Endothelial cell of coronary artery (primary cell): ENCODE measurements around the gene PEX1. TPM values are rescaled to one million over a fixed set of nuclear protein-coding genes. Genes with fewer than 3 reads are reported as not detected.

Source experiments
- total RNA-seq: library from RNA; depleted of rRNA; stranded (reverse); fragments of >200 nt; gene quantifications from 2 replicates; pipeline ENCODE4 v1.2.3, GENCODE V29; 2014

PEX1 gene
- total RNA-seq, result 11.0 and 11.1 TPM in 2 replicates

GRCh38 chr7:92528188-92528957 lies at the start of gene PEX1, which contains the start of gene RBM48:
Gene PEX1 (minus strand): TSS chr7:92528520. CDS start chr7:92528435, 85 bp downstream.
Gene RBM48 (plus strand): TSS chr7:92528795. CDS start chr7:92528814, 19 bp downstream.

GRCh38 chr7:92477681-92478080 lies 50.6 kb downstream of the PEX1 start, which contains the start of gene ERVW-1:
Gene ERVW-1 (minus strand): TSS chr7:92477946. CDS start chr7:92470381, 7,565 bp downstream.

GRCh38 chr7:92447345-92448204 lies 80.7 kb downstream of the PEX1 start, which contains the start of gene GATAD1:
Gene GATAD1 (plus strand): TSS chr7:92447482. CDS start chr7:92447730, 248 bp downstream.

Other genes with a start within 250 kb of the PEX1 start
- gene GATAD1, start 81.0 kb downstream of the PEX1 start, total RNA-seq, result 10.3 and 18.0 TPM in 2 replicates
- gene ERVW-1, start 50.6 kb downstream of the PEX1 start, total RNA-seq, result not detected in 2 replicates
- 9.8 and 9.9 TPM in 2 replicates for gene RBM48, start 275 bp upstream of the PEX1 start, total RNA-seq
- 12.0 and 14.2 TPM in 2 replicates for gene FAM133B, start 61.9 kb upstream of the PEX1 start, total RNA-seq